Peyer's patch (tissue), 4 donors: ENCODE measurements around the gene C20orf202. TPM values are rescaled to one million over a fixed set of nuclear protein-coding genes. Genes with fewer than 3 reads are reported as not detected.

ENCODE experiments used
- DNase-seq, 3 donors: peaks; one replicate each; pipeline ENCODE4 v3.0.0-alpha.2; 2017 to 2019
- H3K27ac ChIP-seq, 4 donors: fragments of 200-600 bp; sonication (generic); one replicate each; pipeline ENCODE4 v1.5.1; 2016 to 2019
- H3K27me3 ChIP-seq, 2 donors: fragments of 200-600 bp; sonication (generic); one replicate each; pipeline ENCODE4 v1.5.1; 2019
- H3K36me3 ChIP-seq, 3 donors: fragments of 200-600 bp; sonication (generic); one replicate each; pipeline ENCODE4 v1.5.1; 2016 to 2019
- H3K4me1 ChIP-seq, 4 donors: fragments of 200-600 bp; sonication (generic); one replicate each; pipeline ENCODE4 v1.5.1; 2016 to 2019
- H3K4me3 ChIP-seq, 4 donors: fragments of 200-600 bp; sonication (generic); 1 replicate in 3 of 4; 2 replicates in 1 of 4; pipeline ENCODE4 v1.5.1; 2016 to 2019; ENCODE audit warnings: mild to moderate bottlenecking in 1 of 4
- H3K9me3 ChIP-seq, 4 donors: fragments of 200-600 bp; sonication (generic); one replicate each; pipeline ENCODE4 v1.5.1; 2016 to 2019; ENCODE audit warnings: mild to moderate bottlenecking in 1 of 4
- POLR2A ChIP-seq, 2 donors: fragments of 450-650 bp; IDR thresholded peaks; one replicate each; pipeline ENCODE4 v1.5.1; 2017; ENCODE audit warnings: antibody characterized with exemption in 2 of 2, mild to moderate bottlenecking in 2 of 2, moderate library complexity in 2 of 2
- total RNA-seq, 4 donors: library from RNA; depleted of rRNA; stranded (reverse); fragments of >200 nt; gene quantifications; one replicate each; pipeline ENCODE4 v1.1.0, GENCODE V29; 2016
- TF ChIP-seq, protein P1 (sequence below), 6 experiments: fragments of 450-650 bp in 4 of 6; fragments of 200-600 bp in 2 of 6; sonication (generic) in 1 of 6; IDR thresholded peaks; one replicate each; pipeline ENCODE4 v1.5.1; 2017 to 2019; ENCODE audit warnings: antibody characterized with exemption in 6 of 6, mild to moderate bottlenecking in 3 of 6, moderate library complexity in 1 of 6

C20orf202 gene
- total RNA-seq, 4 donors from 2014 or later = 1.7 to 2.3 TPM; not detected in 2

DNA sequence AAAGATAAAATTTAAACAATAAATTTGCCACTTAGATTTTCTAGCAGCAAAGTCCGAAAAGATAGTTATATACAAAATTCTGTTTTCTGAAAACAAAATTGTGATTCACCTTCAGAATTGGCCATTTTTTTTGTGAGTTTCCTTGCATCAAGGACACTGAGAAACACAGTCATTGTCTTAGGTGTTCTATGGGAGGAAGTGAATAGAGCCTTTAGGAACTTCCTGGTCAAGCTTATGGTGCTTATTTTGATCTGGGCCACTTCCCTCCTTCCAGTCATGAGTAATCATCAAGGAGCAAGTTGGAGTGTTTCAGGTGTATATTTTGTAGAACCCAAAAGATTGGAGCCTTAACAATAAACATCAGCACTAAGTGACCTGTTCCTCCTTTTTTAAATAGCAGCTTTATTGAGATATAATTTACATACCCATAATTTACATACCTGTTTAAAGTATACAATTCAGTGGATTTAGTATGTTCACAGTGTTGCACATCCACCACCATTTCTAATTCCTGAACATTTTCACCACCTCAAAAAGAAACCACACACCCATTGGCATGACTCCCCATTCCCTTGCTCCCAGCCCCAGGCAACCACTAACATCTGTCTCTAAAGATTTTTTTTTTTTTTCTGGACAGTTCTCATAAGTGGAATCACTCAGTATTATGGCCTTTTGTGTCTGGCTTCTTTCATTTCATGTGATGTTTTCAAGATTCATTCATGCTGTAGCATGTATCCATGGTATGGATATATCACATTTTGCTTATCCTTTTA lies 36.1 kb upstream of the C20orf202 start:
- H3K9me3 ChIP-seq = no peaks in the 10 kb centered on the region
- no peak for DNase-seq
- no peak overlapping the region for H3K4me3 ChIP-seq
- no peak overlapping the region for H3K27ac ChIP-seq
- H3K36me3 ChIP-seq = peaks cover 0 to 90% (median 0%) of the 10 kb centered on the region in 3 donors
- H3K4me1 ChIP-seq = no peaks in the 10 kb centered on the region
- TF ChIP-seq POLR2A (IDR thresholded peaks at IDR 0.05) = no peak
- TF ChIP-seq, protein P1, sequence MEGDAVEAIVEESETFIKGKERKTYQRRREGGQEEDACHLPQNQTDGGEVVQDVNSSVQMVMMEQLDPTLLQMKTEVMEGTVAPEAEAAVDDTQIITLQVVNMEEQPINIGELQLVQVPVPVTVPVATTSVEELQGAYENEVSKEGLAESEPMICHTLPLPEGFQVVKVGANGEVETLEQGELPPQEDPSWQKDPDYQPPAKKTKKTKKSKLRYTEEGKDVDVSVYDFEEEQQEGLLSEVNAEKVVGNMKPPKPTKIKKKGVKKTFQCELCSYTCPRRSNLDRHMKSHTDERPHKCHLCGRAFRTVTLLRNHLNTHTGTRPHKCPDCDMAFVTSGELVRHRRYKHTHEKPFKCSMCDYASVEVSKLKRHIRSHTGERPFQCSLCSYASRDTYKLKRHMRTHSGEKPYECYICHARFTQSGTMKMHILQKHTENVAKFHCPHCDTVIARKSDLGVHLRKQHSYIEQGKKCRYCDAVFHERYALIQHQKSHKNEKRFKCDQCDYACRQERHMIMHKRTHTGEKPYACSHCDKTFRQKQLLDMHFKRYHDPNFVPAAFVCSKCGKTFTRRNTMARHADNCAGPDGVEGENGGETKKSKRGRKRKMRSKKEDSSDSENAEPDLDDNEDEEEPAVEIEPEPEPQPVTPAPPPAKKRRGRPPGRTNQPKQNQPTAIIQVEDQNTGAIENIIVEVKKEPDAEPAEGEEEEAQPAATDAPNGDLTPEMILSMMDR (IDR thresholded peaks at IDR 0.05) = no peak
- no peaks in the 10 kb centered on the region for H3K27me3 ChIP-seq

DNA sequence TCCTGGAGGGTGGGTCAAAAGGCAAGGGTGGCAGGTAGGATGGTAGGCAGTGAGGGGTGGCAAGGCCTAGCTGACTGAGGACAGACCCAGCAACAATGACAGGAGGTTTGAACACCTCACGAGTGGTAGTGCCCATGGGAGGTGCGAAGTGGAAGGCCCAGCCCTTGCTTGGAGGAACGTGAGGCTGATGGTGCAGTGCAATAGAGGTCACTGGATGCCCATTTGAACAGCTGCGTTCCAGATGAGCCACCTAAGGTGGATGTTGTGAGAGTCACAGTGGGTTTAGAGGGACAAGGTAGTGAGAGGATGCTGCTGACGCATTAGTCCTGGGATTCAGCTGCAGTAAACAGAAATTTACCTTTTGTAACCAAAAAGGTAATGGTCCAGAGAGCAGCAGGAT lies 34.0 kb upstream of the C20orf202 start:
- Histone ChIP-seq H3K9me3 (no peaks in the 10 kb centered on the region), H3K36me3 (peaks cover 0 to 83% (median 0%) of the 10 kb centered on the region in 3 donors), H3K4me3 (no peak overlapping the region), H3K4me1 (no peaks in the 10 kb centered on the region), H3K27ac (no peak overlapping the region), H3K27me3 (no peaks in the 10 kb centered on the region)
- no peak for DNase-seq
- TF ChIP-seq, protein P1 (IDR thresholded peaks at IDR 0.05) = no peak
- no peak for TF ChIP-seq POLR2A (IDR thresholded peaks at IDR 0.05)

- H3K4me1 ChIP-seq = no peaks in the 10 kb centered on the region
- H3K9me3 ChIP-seq = no peaks in the 10 kb centered on the region
- no peak overlapping the region for H3K4me3 ChIP-seq
- TF ChIP-seq, protein P1 (IDR thresholded peaks at IDR 0.05) = no peak
- no peak for TF ChIP-seq POLR2A (IDR thresholded peaks at IDR 0.05)
- no peaks in the 10 kb centered on the region for H3K27me3 ChIP-seq
- no peak overlapping the region for H3K27ac ChIP-seq
- DNase-seq = no peak
- H3K36me3 ChIP-seq = peaks cover 0 to 70% (median 0%) of the 10 kb centered on the region in 3 donors
These were observed 31.7 kb upstream of the C20orf202 start for GRCh38 chr20:1171461-1172093.

DNA sequence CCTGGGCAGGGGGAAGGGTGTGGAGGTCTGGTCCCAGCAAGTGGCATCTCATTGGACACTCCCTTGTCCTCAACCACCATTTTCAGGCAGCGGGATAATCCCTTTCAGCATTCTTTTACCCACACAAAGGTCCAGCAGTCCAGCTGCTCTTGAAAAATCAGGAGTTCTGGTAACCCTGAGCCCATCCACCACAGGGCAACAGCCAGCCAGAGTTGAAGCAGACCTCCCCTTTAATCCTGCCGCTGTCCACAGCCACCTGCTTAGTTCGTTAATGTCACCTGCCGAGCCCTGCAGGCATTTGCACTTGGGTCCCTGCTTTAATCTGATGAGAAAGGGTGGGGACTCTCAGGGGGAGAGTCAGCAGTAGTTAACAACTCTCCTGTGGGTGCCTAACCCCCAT lies 29.6 kb upstream of the C20orf202 start:
- H3K27me3 ChIP-seq = no peaks in the 10 kb centered on the region
- peaks cover 0 to 51% (median 0%) of the 10 kb centered on the region in 3 donors for H3K36me3 ChIP-seq
- TF ChIP-seq, protein P1 (IDR thresholded peaks at IDR 0.05) = no peak
- no peak for TF ChIP-seq POLR2A (IDR thresholded peaks at IDR 0.05)
- H3K27ac ChIP-seq = no peak overlapping the region
- no peaks in the 10 kb centered on the region for H3K4me1 ChIP-seq
- H3K4me3 ChIP-seq = no peak overlapping the region
- DNase-seq = no peak
- H3K9me3 ChIP-seq = no peaks in the 10 kb centered on the region

GRCh38 chr20:1174787-1175186 lies 28.5 kb upstream of the C20orf202 start:
- Histone ChIP-seq H3K36me3 (peaks cover 0 to 40% (median 0%) of the 10 kb centered on the region in 3 donors), H3K27me3 (no peaks in the 10 kb centered on the region), H3K4me1 (no peaks in the 10 kb centered on the region), H3K4me3 (no peak overlapping the region), H3K9me3 (no peaks in the 10 kb centered on the region), H3K27ac (no peak overlapping the region)
- TF ChIP-seq, protein P1 (IDR thresholded peaks at IDR 0.05) = no peak
- no peak for TF ChIP-seq POLR2A (IDR thresholded peaks at IDR 0.05)
- no peak for DNase-seq
